Measurements from ENCODE around the gene SOX4. TPM values are rescaled to one million over a fixed set of nuclear protein-coding genes. Genes with fewer than 3 reads are reported as not detected.

Gene SOX4
- total RNA-seq, 1 donor, result 33.2 TPM

GRCh38 chr6:21604081-21604480 is 10.5 kb downstream of the SOX4 start:
- TF ChIP-seq, protein P1, sequence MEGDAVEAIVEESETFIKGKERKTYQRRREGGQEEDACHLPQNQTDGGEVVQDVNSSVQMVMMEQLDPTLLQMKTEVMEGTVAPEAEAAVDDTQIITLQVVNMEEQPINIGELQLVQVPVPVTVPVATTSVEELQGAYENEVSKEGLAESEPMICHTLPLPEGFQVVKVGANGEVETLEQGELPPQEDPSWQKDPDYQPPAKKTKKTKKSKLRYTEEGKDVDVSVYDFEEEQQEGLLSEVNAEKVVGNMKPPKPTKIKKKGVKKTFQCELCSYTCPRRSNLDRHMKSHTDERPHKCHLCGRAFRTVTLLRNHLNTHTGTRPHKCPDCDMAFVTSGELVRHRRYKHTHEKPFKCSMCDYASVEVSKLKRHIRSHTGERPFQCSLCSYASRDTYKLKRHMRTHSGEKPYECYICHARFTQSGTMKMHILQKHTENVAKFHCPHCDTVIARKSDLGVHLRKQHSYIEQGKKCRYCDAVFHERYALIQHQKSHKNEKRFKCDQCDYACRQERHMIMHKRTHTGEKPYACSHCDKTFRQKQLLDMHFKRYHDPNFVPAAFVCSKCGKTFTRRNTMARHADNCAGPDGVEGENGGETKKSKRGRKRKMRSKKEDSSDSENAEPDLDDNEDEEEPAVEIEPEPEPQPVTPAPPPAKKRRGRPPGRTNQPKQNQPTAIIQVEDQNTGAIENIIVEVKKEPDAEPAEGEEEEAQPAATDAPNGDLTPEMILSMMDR (IDR thresholded peaks at IDR 0.05; ENCODE audit: insufficient read depth, low read depth, low read length), result no peak
- no peak overlapping the region for H3K4me3 ChIP-seq (ENCODE audit: low read depth, low read length)
- no peak for DNase-seq (ENCODE audit: low read depth)

- TF ChIP-seq, protein P1 (IDR thresholded peaks at IDR 0.05; ENCODE audit: insufficient read depth, low read depth, low read length), result no peak
- no peak overlapping the region for H3K4me3 ChIP-seq (ENCODE audit: low read depth, low read length)
- no peak for DNase-seq (ENCODE audit: low read depth)
These were observed 11.6 kb downstream of the SOX4 start for GRCh38 chr6:21605166-21605565.

GRCh38 chr6:21608601-21609000 is 15.1 kb downstream of the SOX4 start:
- TF ChIP-seq, protein P1 (IDR thresholded peaks at IDR 0.05; ENCODE audit: insufficient read depth, low read depth, low read length), result no peak
- H3K4me3 ChIP-seq (ENCODE audit: low read depth, low read length), result no peak overlapping the region
- DNase-seq (ENCODE audit: low read depth), result no peak

DNA sequence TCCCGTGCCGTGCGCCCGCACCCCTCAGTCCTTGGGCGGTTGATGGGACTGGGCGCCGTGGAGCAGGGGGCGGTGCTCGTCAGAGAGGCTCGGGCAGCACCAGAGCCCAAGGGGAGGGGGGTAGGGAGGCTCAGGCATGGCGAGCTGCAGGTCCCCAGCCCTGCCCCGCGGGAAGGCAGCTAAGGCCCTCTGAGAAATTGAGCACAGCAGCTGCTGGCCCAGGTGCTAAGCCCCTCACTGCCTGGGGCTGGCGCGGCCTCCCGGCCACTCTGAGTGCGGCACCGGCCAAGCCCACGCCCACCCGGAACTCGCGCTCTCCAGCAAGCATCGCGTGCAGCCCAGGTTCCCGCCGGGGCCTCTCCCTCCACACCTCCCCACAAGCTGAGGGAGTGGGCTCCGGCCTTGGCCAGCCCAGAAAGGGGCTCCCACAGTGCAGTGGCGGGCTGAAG is 16.4 kb downstream of the SOX4 start:
- no peak for DNase-seq (ENCODE audit: low read depth)
- TF ChIP-seq, protein P1 (IDR thresholded peaks at IDR 0.05; ENCODE audit: insufficient read depth, low read depth, low read length), result no peak
- H3K4me3 ChIP-seq (ENCODE audit: low read depth, low read length), result no peak overlapping the region

- DNase-seq (ENCODE audit: low read depth), result no peak
- H3K4me3 ChIP-seq (ENCODE audit: low read depth, low read length), result no peak overlapping the region
- TF ChIP-seq, protein P1 (IDR thresholded peaks at IDR 0.05; ENCODE audit: insufficient read depth, low read depth, low read length), result no peak
These were observed 16.8 kb downstream of the SOX4 start for GRCh38 chr6:21610341-21610740.

DNA sequence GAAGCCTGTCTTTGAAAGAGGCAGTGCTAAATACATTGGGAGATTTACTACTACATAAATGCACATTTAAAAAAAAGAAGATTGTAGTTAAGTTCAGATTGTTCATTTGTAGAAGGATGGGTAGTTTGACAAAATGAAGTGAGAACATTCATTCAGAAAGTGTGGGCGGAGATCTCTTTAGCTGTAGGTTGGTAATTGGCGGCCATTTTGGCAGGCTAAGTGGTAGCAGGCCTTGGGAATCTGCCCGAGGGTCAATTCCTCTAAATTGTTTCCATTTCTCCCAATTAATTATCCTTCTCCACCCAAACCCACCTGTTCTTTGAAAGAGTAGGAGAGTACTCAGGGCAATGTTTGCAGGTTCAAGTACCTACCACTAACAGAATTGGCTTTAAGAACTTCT is 17.9 kb downstream of the SOX4 start:
- no peak for DNase-seq (ENCODE audit: low read depth)
- no peak overlapping the region for H3K4me3 ChIP-seq (ENCODE audit: low read depth, low read length)
- TF ChIP-seq, protein P1 (IDR thresholded peaks at IDR 0.05; ENCODE audit: insufficient read depth, low read depth, low read length), result no peak

DNA sequence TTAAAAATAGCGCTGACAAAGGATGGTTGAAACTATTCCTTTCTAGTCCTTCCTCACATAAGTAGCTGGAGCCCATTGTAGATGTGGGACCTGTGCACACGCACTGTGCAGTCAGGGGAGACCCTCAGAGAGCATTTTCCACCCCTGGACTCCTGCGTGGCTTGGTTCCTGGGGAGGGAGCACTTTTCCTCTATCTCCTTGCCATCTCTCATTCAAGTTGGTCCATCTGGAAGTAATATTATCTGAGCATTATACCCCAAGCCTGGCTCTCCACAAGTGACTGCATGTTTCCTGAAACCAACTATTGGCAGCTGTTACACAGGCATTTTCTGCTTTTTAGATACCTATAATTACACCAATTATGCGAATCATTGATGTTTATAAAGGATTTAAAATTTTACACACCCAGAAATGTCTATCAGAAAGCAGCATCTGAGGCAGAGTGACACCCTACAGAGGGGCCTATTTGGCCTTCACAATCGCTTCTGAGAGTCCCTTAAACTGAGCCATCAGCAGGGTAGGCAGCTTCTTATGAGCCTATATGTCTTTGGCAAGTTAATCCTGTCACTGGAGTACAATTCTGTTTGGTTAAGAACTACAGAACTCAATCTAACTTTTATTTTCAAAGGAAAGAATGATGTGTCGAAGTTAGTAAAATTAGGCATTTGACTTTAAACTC is 18.7 kb downstream of the SOX4 start:
- no peak for DNase-seq (ENCODE audit: low read depth)
- no peak overlapping the region for H3K4me3 ChIP-seq (ENCODE audit: low read depth, low read length)
- TF ChIP-seq, protein P1 (IDR thresholded peaks at IDR 0.05; ENCODE audit: insufficient read depth, low read depth, low read length), result no peak

Data from fibroblast of villous mesenchyme (primary cell).